IPS-18c (cell line): ENCODE results near the gene GLT6D1.
"Not testable (repeated sequence)": the region's sequence is repeated elsewhere in the genome, so short reads cannot be mapped to it uniquely, and the experiment has no call there.

Experiments used
- H3K4me3 ChIP-seq: 2 replicates; pipeline ENCODE4 v1.7.0; 2013; ENCODE audit warnings: low read depth, mild to moderate bottlenecking, low read length, moderate library complexity; ENCODE audit not compliant: insufficient read depth
- H3K9me3 ChIP-seq: one replicate; pipeline ENCODE4 v1.6.1; 2013; ENCODE audit warnings: mild to moderate bottlenecking, low read length, moderate library complexity; ENCODE audit not compliant: control insufficient read depth, insufficient read depth

The GLT6D1 gene

GRCh38 chr9:135648494-135649410, 9.4 kb upstream of the GLT6D1 start:
- Histone ChIP-seq H3K9me3 (peaks cover 21% of the 10 kb centered on the region), H3K4me3 (0 out of 2 replicates have a peak overlapping the region, but pooled peaks have one; percentile 4)

- peaks cover 21% of the 10 kb centered on the region for H3K9me3 ChIP-seq
Measured at GRCh38 chr9:135647884-135648283, 8.5 kb upstream of the GLT6D1 start.

DNA sequence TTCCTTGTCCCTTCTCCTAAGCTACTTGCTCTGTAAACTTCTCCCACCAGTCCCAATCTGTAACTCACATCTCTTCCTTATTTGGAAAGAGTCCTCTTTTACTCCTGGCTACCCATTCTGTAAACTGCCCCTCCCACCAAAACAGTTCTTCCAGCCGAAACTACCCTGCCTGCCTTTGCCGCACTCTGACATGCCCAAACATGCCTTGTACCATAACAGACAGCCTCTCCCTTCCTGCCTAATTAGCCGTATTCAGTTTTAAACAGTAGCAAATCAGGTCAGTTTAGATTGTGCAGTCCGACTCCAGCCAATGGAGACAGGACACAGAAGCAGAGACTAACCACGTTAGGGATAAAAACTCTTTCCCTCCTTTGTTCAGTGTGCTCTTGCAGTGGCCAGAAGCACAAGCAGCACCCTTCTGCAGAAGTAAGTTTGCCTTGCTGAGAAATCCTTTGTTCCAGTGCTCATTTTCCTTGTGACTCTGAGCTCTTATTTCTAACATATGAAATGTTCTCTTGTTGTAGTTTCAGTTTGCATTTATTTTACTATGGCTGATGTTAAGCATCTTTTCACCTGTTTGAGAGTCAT, 5.4 kb upstream of the GLT6D1 start:
- H3K9me3 ChIP-seq = peaks cover 10% of the 10 kb centered on the region
- no peak overlapping the region for H3K4me3 ChIP-seq

More at GRCh38 chr9:135647884-135648283, 8.5 kb upstream of the GLT6D1 start:
- H3K4me3 ChIP-seq = no peak overlapping the region; the same call in 1 of the 2 replicates

- H3K4me3 ChIP-seq = no peak overlapping the region
Measured at GRCh38 chr9:135641745-135642144, 2.4 kb upstream of the GLT6D1 start.

GRCh38 chr9:135641047-135641446, 1.7 kb upstream of the GLT6D1 start:
- Histone ChIP-seq H3K4me3 (no peak overlapping the region), H3K9me3 (peaks cover 5% of the 10 kb centered on the region)

More at GRCh38 chr9:135641745-135642144, 2.4 kb upstream of the GLT6D1 start:
- peaks cover 5% of the 10 kb centered on the region for H3K9me3 ChIP-seq

DNA sequence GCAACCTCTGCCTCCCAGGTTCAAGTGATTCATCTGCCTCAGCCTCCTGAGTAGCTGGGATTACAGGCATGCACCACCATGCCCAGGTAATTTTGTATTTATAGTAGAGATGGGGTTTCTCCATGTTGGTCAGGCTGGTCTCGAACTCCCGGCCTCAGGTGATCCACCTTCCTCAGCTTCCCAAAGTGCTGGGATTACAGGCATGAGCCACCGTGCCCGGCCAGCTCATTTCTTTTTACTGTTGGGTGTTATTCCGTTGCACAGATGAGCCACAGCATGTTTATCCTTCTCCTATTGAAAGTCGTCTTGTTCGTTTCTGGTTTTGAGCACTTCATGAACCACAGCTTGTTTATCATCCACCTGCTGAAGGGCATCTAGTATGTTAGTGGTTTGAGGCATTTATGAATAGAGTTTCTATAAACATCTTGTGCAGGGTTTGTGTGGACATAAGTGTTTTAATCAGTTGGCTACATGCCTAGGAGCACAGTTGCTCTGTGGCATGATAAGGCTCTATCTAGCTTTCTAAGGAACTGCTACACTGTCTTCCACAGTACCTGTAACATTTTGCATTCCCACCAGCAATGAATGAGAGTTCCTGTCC, 2.3 kb downstream of the GLT6D1 start:
- not testable (repeated sequence) for H3K9me3 ChIP-seq, H3K4me3 ChIP-seq

DNA sequence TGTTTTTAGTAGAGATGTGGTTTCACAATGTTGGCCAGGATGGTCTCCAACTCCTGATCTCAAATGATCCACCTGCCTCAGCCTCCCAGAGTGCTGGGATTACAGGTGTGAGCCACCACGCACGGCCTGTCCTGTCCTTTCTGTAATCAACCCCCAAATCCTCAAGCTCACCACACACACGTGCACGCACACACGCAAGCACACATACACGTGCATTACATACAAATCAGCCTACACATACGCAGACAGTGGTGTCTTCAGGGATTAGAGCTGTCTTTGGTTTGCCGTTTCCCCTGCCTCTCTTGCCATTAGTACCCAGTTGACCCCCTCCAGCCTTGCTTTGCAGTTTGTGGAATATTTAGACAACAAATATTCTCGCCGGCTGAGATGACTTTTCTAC, 6.5 kb downstream of the GLT6D1 start:
- no peak overlapping the region for H3K4me3 ChIP-seq
- H3K9me3 ChIP-seq = peaks cover 1% of the 10 kb centered on the region

- Histone ChIP-seq H3K9me3 (peaks cover 2% of the 10 kb centered on the region), H3K4me3 (no peak overlapping the region)
Measured at GRCh38 chr9:135624282-135624681, 15.1 kb downstream of the GLT6D1 start.

GRCh38 chr9:135622415-135623020, 16.8 kb downstream of the GLT6D1 start:
- Histone ChIP-seq H3K9me3 (peaks cover 2% of the 10 kb centered on the region), H3K4me3 (no peak overlapping the region)

DNA sequence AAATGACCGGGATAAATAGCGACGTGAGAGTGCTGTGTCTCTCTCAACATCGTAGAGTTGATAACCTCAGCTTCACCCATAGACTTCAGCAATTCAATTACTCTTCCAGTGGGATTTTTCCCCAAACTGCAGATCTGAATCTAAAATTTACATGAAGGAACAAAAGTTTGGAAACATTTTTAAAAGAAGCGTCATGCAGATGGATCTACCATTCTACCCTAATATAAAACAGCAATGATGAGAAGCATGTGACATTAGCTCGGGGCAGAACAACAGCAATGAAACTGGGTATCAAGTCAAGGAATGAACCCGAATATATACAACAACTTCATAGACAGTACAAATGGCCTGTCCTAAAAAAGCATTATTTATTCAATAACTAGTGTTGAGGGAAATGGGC, 18.8 kb downstream of the GLT6D1 start:
- Histone ChIP-seq H3K4me3 (no peak overlapping the region), H3K9me3 (no peaks in the 10 kb centered on the region)

DNA sequence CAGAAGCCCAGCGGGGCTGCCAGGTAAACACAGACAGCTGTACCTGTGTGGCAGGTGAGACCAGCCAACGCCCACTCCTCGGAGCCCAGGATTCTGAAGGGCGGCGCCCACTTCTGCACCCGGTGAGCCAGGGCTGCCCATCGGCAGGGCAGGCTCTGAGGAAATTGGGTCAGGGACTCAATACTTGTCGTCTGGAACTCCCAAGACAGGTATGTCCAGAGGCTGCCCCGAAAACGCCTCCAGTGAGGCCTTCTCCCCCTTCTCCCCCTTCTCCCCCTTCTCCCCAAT, 19.8 kb downstream of the GLT6D1 start:
- no peak overlapping the region for H3K4me3 ChIP-seq
- no peaks in the 10 kb centered on the region for H3K9me3 ChIP-seq

GRCh38 chr9:135618866-135619598, 20.3 kb downstream of the GLT6D1 start:
- Histone ChIP-seq H3K9me3 (no peaks in the 10 kb centered on the region), H3K4me3 (no peak overlapping the region)

DNA sequence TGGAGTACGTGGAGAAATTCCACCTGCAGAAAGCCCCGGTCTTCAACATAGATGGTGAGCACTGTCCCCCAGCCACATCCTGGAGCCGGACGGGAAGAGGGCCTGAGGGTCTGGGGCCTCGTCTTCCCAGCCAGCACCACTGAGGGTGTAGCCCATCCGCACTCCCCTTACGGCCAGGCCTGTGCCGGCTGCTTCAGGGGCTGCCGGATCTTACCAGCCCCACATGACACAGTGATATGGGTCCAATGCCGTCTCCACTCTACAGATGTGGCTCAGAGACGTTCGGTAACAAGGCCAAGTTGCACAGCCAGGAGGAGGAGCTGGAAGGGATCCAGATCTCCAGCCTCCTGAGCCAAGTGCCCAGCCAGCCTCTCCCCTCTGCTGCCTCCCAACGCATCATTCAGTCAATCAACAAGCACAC, 21.3 kb downstream of the GLT6D1 start:
- H3K4me3 ChIP-seq = no peak overlapping the region
- no peaks in the 10 kb centered on the region for H3K9me3 ChIP-seq

DNA sequence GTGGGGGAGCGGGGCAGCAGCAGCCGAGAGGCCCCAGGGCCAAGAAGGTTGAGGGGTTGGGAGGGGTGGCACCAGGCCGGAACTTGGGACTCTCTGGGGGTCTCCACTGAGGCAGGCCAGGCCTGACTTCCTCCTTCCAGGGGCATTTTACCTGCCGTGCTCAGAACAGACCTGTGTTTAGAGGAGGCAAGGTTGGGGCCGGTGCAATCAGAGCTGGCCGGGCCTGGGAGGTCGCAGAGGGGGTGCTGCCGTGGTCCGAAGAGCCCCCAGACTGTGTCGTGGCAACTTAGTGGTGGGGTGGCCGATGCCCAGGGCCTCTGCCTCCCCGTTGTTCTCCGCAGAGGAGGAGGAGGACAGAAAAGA, 21.8 kb downstream of the GLT6D1 start:
- Histone ChIP-seq H3K9me3 (no peaks in the 10 kb centered on the region), H3K4me3 (no peak overlapping the region)

- H3K4me3 ChIP-seq = no peak overlapping the region
- no peaks in the 10 kb centered on the region for H3K9me3 ChIP-seq
Measured at GRCh38 chr9:135616619-135617537, 22.5 kb downstream of the GLT6D1 start.
